OCI-LY3 (cell line): ENCODE data around the gene SPAG9.

Experiments used
- H2AFZ ChIP-seq: fragments of 200-600, 300-600 bp; shearing (Covaris generic); 2 replicates; pipeline ENCODE4 v1.6.0; 2014; ENCODE audit warnings: antibody characterized with exemption, low read depth, low read length
- H3K27ac ChIP-seq: fragments of 200-600, 300-600 bp; sonication (generic); 2 replicates; pipeline ENCODE4 v1.5.1; 2014; ENCODE audit warnings: mild to moderate bottlenecking, low read length, moderate library complexity, mixed read lengths
- H3K27me3 ChIP-seq: fragments of 200-600, 300-600 bp; sonication (generic); 2 replicates; pipeline ENCODE4 v1.6.1; 2014; ENCODE audit warnings: low read depth, low read length, mixed read lengths
- H3K36me3 ChIP-seq: fragments of 200-600, 300-600 bp; sonication (generic); replicated peaks from 2 replicates; pipeline ENCODE3; 2014; ENCODE audit warnings: low read depth, low read length, mixed read lengths
- H3K4me1 ChIP-seq: fragments of 300-600, 200-600 bp; sonication (generic); 2 replicates; pipeline ENCODE4 v1.6.1; 2014; ENCODE audit warnings: low read length, mixed read lengths
- H3K4me2 ChIP-seq: fragments of 200-600, 300-600 bp; sonication (generic); 2 replicates; pipeline ENCODE4 v1.6.1; 2014; ENCODE audit warnings: low read length, mixed read lengths
- H3K4me3 ChIP-seq: fragments of 300-600, 200-600 bp; sonication (generic); 2 replicates; pipeline ENCODE4 v1.5.1; 2014; ENCODE audit warnings: antibody characterized with exemption, mild to moderate bottlenecking, low read length, moderate library complexity
- H3K79me2 ChIP-seq: fragments of 300-600, 200-600 bp; shearing (Covaris generic); 2 replicates; pipeline ENCODE4 v1.6.1; 2014; ENCODE audit warnings: mild to moderate bottlenecking, low read length, mixed read lengths
- H3K9ac ChIP-seq: fragments of 300-600, 200-600 bp; shearing (Covaris generic); 2 replicates; pipeline ENCODE4 v1.6.0; 2014; ENCODE audit warnings: mild to moderate bottlenecking, low read length, moderate library complexity
- H3K9me3 ChIP-seq: fragments of 200-600, 300-600 bp; shearing (Covaris generic); 2 replicates; pipeline ENCODE4 v1.6.1; 2014; ENCODE audit warnings: low read length, mixed read lengths; ENCODE audit not compliant: insufficient read depth
- H4K20me1 ChIP-seq: fragments of 200-600, 300-600 bp; sonication (generic); 2 replicates; pipeline ENCODE4 v1.6.1; 2016; ENCODE audit warnings: low read length, mixed read lengths; ENCODE audit not compliant: insufficient read depth
- CTCF ChIP-seq: fragments of 200-600, 300-600 bp; sonication (generic); IDR thresholded peaks from 2 replicates; pipeline ENCODE4 v1.5.1; 2014; ENCODE audit warnings: antibody characterized with exemption, low read length, low read depth
- EZH2phosphoT487 ChIP-seq: fragments of 200-600 bp; shearing (Covaris generic); IDR thresholded peaks from 2 replicates; pipeline ENCODE4 v1.6.1; 2018; ENCODE audit warnings: antibody characterized with exemption, mixed run types, low read depth

SPAG9 gene

GRCh38 chr17:50928646-50929045 lies 192.0 kb downstream of the SPAG9 start:
- Histone ChIP-seq H3K4me3 (no peak overlapping the region), H3K36me3 (no peaks in the 10 kb centered on the region), H3K27me3 (no peaks in the 10 kb centered on the region), H3K79me2 (no peaks in the 10 kb centered on the region), H3K4me2 (no peak overlapping the region), H4K20me1 (no peaks in the 10 kb centered on the region), H3K9me3 (no peaks in the 10 kb centered on the region), H3K4me1 (peaks cover 9% of the 10 kb centered on the region), H3K9ac (no peak overlapping the region), H3K27ac (no peak overlapping the region), H2AFZ (no peak overlapping the region)
- TF ChIP-seq CTCF = no peak
- TF ChIP-seq EZH2phosphoT487 = no peak

- no peak overlapping the region for H2AFZ ChIP-seq
These were observed 193.4 kb downstream of the SPAG9 start for GRCh38 chr17:50927287-50927686.

GRCh38 chr17:50926523-50926922 lies 194.1 kb downstream of the SPAG9 start:
- Histone ChIP-seq H4K20me1 (no peaks in the 10 kb centered on the region), H2AFZ (no peak overlapping the region), H3K79me2 (no peaks in the 10 kb centered on the region), H3K4me3 (no peak overlapping the region), H3K4me2 (no peak overlapping the region), H3K27ac (no peak overlapping the region), H3K36me3 (no peaks in the 10 kb centered on the region), H3K4me1 (peaks cover 5% of the 10 kb centered on the region), H3K27me3 (no peaks in the 10 kb centered on the region), H3K9ac (no peak overlapping the region), H3K9me3 (no peaks in the 10 kb centered on the region)
- TF ChIP-seq EZH2phosphoT487 (no peak), CTCF (no peak)

More at GRCh38 chr17:50927287-50927686, 193.4 kb downstream of the SPAG9 start:
- Histone ChIP-seq H3K27ac (no peak overlapping the region), H3K4me2 (no peak overlapping the region), H4K20me1 (no peaks in the 10 kb centered on the region), H3K4me1 (peaks cover 9% of the 10 kb centered on the region), H3K9me3 (no peaks in the 10 kb centered on the region), H3K27me3 (no peaks in the 10 kb centered on the region), H3K4me3 (no peak overlapping the region), H3K9ac (no peak overlapping the region), H3K79me2 (no peaks in the 10 kb centered on the region), H3K36me3 (no peaks in the 10 kb centered on the region)
- TF ChIP-seq CTCF (no peak), EZH2phosphoT487 (no peak)

GRCh38 chr17:50925296-50925891 lies 195.3 kb downstream of the SPAG9 start:
- H3K4me1 ChIP-seq = no peaks in the 10 kb centered on the region
- no peak overlapping the region for H3K4me2 ChIP-seq
- H3K27ac ChIP-seq = no peak overlapping the region
- no peak overlapping the region for H2AFZ ChIP-seq
- no peaks in the 10 kb centered on the region for H3K9me3 ChIP-seq
- no peak overlapping the region for H3K4me3 ChIP-seq
- TF ChIP-seq EZH2phosphoT487 (no peak), CTCF (no peak)
- no peaks in the 10 kb centered on the region for H4K20me1 ChIP-seq
- H3K36me3 ChIP-seq = no peaks in the 10 kb centered on the region
- no peak overlapping the region for H3K9ac ChIP-seq
- H3K79me2 ChIP-seq = no peaks in the 10 kb centered on the region
- H3K27me3 ChIP-seq = no peaks in the 10 kb centered on the region
